OCI-LY1 (cell line): ENCODE measurements around the gene ARHGAP24.

Source experiments
- H2AFZ ChIP-seq: fragments of 200-600 bp; sonication (generic), shearing (Covaris generic); 2 replicates; pipeline ENCODE4 v1.6.0; 2014; ENCODE audit warnings: antibody characterized with exemption, mild to moderate bottlenecking, low read length
- H3F3A ChIP-seq: fragments of 200-600 bp; sonication (generic), shearing (Covaris generic); 2 replicates; pipeline ENCODE4 v1.6.0; 2014; ENCODE audit warnings: mild to moderate bottlenecking, antibody characterized with exemption, low read length, moderate library complexity; ENCODE audit not compliant: insufficient read depth
- H3K27ac ChIP-seq: fragments of 200-600 bp; sonication (generic); 2 replicates; pipeline ENCODE4 v1.5.1; 2014; ENCODE audit warnings: low read length, mixed run types, mild to moderate bottlenecking, low read depth; ENCODE audit not compliant: poor library complexity, severe bottlenecking
- H3K27me3 ChIP-seq: fragments of 200-600 bp; sonication (generic); 2 replicates; pipeline ENCODE4 v1.6.0; 2014; ENCODE audit warnings: antibody characterized with exemption, mild to moderate bottlenecking, low read length, moderate library complexity; ENCODE audit not compliant: insufficient read depth
- H3K36me3 ChIP-seq: fragments of 200-600 bp; sonication (generic); 2 replicates; pipeline ENCODE4 v1.6.1; 2014; ENCODE audit warnings: mild to moderate bottlenecking, antibody characterized with exemption, low read length, moderate library complexity, mixed read lengths; ENCODE audit not compliant: insufficient read depth
- H3K4me1 ChIP-seq: fragments of 200-600 bp; sonication (generic); 2 replicates; pipeline ENCODE4 v1.5.1; 2014; ENCODE audit warnings: mild to moderate bottlenecking, low read length, moderate library complexity; ENCODE audit not compliant: insufficient read depth, severe bottlenecking
- H3K4me2 ChIP-seq: fragments of 200-600 bp; sonication (generic), shearing (Covaris generic); 2 replicates; pipeline ENCODE4 v1.6.1; 2014; ENCODE audit warnings: low read length
- H3K4me3 ChIP-seq: fragments of 200-600 bp; sonication (generic); 2 replicates; pipeline ENCODE4 v1.5.1; 2014; ENCODE audit warnings: low read length, low read depth, mild to moderate bottlenecking, mixed read lengths; ENCODE audit not compliant: poor library complexity, severe bottlenecking
- H3K79me2 ChIP-seq: fragments of 200-600 bp; shearing (Covaris generic); 2 replicates; pipeline ENCODE4 v1.6.1; 2016; ENCODE audit warnings: mixed run types, low read length, mixed read lengths; ENCODE audit not compliant: insufficient read depth
- H3K9ac ChIP-seq: fragments of 200-600 bp; sonication (generic), shearing (Covaris generic); 2 replicates; pipeline ENCODE4 v1.6.1; 2014; ENCODE audit warnings: mild to moderate bottlenecking, low read length, mixed read lengths
- H3K9me2 ChIP-seq: fragments of 200-600 bp; sonication (generic), shearing (Covaris generic); 2 replicates; pipeline ENCODE4 v1.6.1; 2014; ENCODE audit warnings: low read depth, mild to moderate bottlenecking, low read length, mixed read lengths
- H3K9me3 ChIP-seq: fragments of 200-600 bp; shearing (Covaris generic); 2 replicates; pipeline ENCODE4 v1.6.1; 2014; ENCODE audit warnings: low read length, mixed read lengths
- H4K20me1 ChIP-seq: fragments of 200-600 bp; sonication (generic), shearing (Covaris generic); 2 replicates; pipeline ENCODE4 v1.6.0; 2016; ENCODE audit warnings: mild to moderate bottlenecking, low read length; ENCODE audit not compliant: insufficient read depth
- CTCF ChIP-seq: fragments of 200-600 bp; sonication (generic), shearing (Covaris generic); IDR thresholded peaks from 2 replicates; pipeline ENCODE4 v1.5.1; 2017; ENCODE audit warnings: mild to moderate bottlenecking, antibody characterized with exemption, low read length, moderate library complexity, mixed read lengths
- EZH2 ChIP-seq: fragments of 200-600 bp; sonication (generic), shearing (Covaris generic); IDR thresholded peaks from 2 replicates; pipeline ENCODE4 v1.8.0; 2017; ENCODE audit warnings: borderline replicate concordance, mixed run types, mild to moderate bottlenecking, antibody characterized with exemption, low read length, moderate library complexity, mixed read lengths

The ARHGAP24 gene

GRCh38 chr4:85637778-85638177 lies 162.8 kb downstream of the ARHGAP24 start:
- Histone ChIP-seq H3K27me3 (no peaks in the 10 kb centered on the region), H3K4me1 (peaks cover 57% of the 10 kb centered on the region), H3K79me2 (peaks cover 72% of the 10 kb centered on the region)

GRCh38 chr4:85639946-85640345 lies 165.0 kb downstream of the ARHGAP24 start:
- peaks cover 58% of the 10 kb centered on the region for H3K4me1 ChIP-seq
- H2AFZ ChIP-seq = no peak overlapping the region
- no peak overlapping the region for H3K4me3 ChIP-seq
- no peaks in the 10 kb centered on the region for H4K20me1 ChIP-seq
- no peak overlapping the region for H3K27ac ChIP-seq
- peaks cover 70% of the 10 kb centered on the region for H3K36me3 ChIP-seq
- H3K9me3 ChIP-seq = no peaks in the 10 kb centered on the region
- H3F3A ChIP-seq = no peaks in the 10 kb centered on the region
- no peaks in the 10 kb centered on the region for H3K27me3 ChIP-seq
- peaks cover 67% of the 10 kb centered on the region for H3K79me2 ChIP-seq
- no peak overlapping the region for H3K9ac ChIP-seq
- H3K9me2 ChIP-seq = no peaks in the 10 kb centered on the region
- TF ChIP-seq CTCF = no peak
- no peak for TF ChIP-seq EZH2
- H3K4me2 ChIP-seq = no peak overlapping the region

More at GRCh38 chr4:85637778-85638177, 162.8 kb downstream of the ARHGAP24 start:
- Histone ChIP-seq H4K20me1 (no peaks in the 10 kb centered on the region), H3K4me3 (no peak overlapping the region), H3K36me3 (peaks cover 88% of the 10 kb centered on the region), H3F3A (no peaks in the 10 kb centered on the region), H3K9ac (no peak overlapping the region), H3K9me3 (no peaks in the 10 kb centered on the region), H2AFZ (no peak overlapping the region), H3K9me2 (no peaks in the 10 kb centered on the region), H3K27ac (no peak overlapping the region), H3K4me2 (no peak overlapping the region)
- no peak for TF ChIP-seq EZH2
- no peak for TF ChIP-seq CTCF

- peak overlapping the region; percentile 14; the same call in 1 of the 2 replicates for H3K9ac ChIP-seq
- H3F3A ChIP-seq = no peaks in the 10 kb centered on the region
- H3K27me3 ChIP-seq = no peaks in the 10 kb centered on the region
- H3K27ac ChIP-seq = peak overlapping the region; percentile 73
- H2AFZ ChIP-seq = no peak overlapping the region
- peaks cover 63% of the 10 kb centered on the region for H3K79me2 ChIP-seq
- no peak overlapping the region for H3K4me3 ChIP-seq
- peak overlapping the region; percentile 3; the same call in 1 of the 2 replicates for H3K4me2 ChIP-seq
- H3K9me2 ChIP-seq = no peaks in the 10 kb centered on the region
- H4K20me1 ChIP-seq = no peaks in the 10 kb centered on the region
- peaks cover 62% of the 10 kb centered on the region for H3K36me3 ChIP-seq
- peaks cover 50% of the 10 kb centered on the region for H3K4me1 ChIP-seq
- H3K9me3 ChIP-seq = no peaks in the 10 kb centered on the region
- TF ChIP-seq CTCF = no peak
- TF ChIP-seq EZH2 = no peak
These were observed 167.6 kb downstream of the ARHGAP24 start for GRCh38 chr4:85642356-85643100.
